ENCODE measurements around the gene ADGRB2.

DNA sequence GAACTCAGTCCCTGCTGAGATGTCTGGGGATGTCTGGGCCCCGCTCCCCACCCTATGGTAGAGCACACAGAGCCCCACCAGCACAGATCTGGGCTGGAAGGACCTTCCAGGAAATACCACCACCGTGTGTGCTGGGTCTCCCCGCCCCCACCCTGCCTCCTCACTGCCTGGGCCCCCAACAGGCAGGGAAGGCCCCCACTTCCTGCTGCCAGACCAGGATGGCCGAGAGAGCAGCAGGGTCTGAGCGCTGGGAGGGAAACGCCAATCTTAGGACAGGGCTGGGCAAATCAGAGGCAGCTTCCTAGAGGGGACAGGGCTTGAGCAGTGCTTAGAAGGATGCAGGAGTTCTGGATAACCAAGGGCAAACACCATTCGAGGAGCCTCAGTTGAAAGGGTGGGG is 11.9 kb downstream of the ADGRB2 start:
- TF ChIP-seq, protein P1, sequence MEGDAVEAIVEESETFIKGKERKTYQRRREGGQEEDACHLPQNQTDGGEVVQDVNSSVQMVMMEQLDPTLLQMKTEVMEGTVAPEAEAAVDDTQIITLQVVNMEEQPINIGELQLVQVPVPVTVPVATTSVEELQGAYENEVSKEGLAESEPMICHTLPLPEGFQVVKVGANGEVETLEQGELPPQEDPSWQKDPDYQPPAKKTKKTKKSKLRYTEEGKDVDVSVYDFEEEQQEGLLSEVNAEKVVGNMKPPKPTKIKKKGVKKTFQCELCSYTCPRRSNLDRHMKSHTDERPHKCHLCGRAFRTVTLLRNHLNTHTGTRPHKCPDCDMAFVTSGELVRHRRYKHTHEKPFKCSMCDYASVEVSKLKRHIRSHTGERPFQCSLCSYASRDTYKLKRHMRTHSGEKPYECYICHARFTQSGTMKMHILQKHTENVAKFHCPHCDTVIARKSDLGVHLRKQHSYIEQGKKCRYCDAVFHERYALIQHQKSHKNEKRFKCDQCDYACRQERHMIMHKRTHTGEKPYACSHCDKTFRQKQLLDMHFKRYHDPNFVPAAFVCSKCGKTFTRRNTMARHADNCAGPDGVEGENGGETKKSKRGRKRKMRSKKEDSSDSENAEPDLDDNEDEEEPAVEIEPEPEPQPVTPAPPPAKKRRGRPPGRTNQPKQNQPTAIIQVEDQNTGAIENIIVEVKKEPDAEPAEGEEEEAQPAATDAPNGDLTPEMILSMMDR (conservative IDR thresholded peaks at IDR 0.05) = no peak
- TF ChIP-seq EZH2 (IDR thresholded peaks at IDR 0.05; ENCODE audit: low read depth) = no peak
